H1 (cell line): ENCODE data around the gene RRP12. TPM values are rescaled to one million over a fixed set of nuclear protein-coding genes. Genes with fewer than 3 reads are reported as not detected.
A peak's percentile ranks its signal among the peaks of the same experiment; 100 is the strongest.
"Not testable (repeated sequence)": the region's sequence is repeated elsewhere in the genome, so short reads cannot be mapped to it uniquely, and the experiment has no call there.

ENCODE experiments used
- CTCF ChIA-PET: fragments of 300-600 bp; sonication (Branson Sonifier 250); formaldehyde crosslinking; loops from one replicate; lab custom pipeline; 2021; ENCODE audit not compliant: partially characterized antibody; lab: Charles Lee
- POLR2A ChIA-PET: fragments of 300-600 bp; sonication (Branson Sonifier 250); formaldehyde crosslinking; loops from one replicate; lab custom pipeline; 2021; ENCODE audit warnings: inconsistent platforms; ENCODE audit not compliant: partially characterized antibody; lab: Charles Lee
- DNase-seq, 2 experiments: peaks; one replicate each; pipeline versions ENCODE4 v3.0.0 to v3.0.0-alpha.2; 2010 to 2022; ENCODE audit warnings: low spot score in 2 of 2, low read depth in 1 of 2, mixed read lengths in 1 of 2
- FAIRE-seq: peaks from 2 replicates; lab custom pipeline; 2011; peaks lifted over from hg19 to GRCh38; lab: Jason Lieb, UNC
- H2AFZ ChIP-seq: 2 replicates; pipeline ENCODE4 v1.8.1; 2012; ENCODE audit warnings: low read length, inconsistent platforms
- H2AK5ac ChIP-seq: 2 replicates; pipeline ENCODE4 v1.6.1; 2013; ENCODE audit warnings: low read depth, low read length
- H2BK120ac ChIP-seq: replicated peaks from 2 replicates; pipeline ENCODE3; 2013; ENCODE audit warnings: low read depth, low read length, inconsistent platforms
- H2BK12ac ChIP-seq: 2 replicates; pipeline ENCODE4 v1.6.1; 2013; ENCODE audit warnings: low read depth, low read length
- H2BK15ac ChIP-seq: 2 replicates; pipeline ENCODE4 v1.6.1; 2013; ENCODE audit warnings: low read length
- H2BK20ac ChIP-seq: 2 replicates; pipeline ENCODE4 v1.6.1; 2013; ENCODE audit warnings: low read length
- H2BK5ac ChIP-seq: 2 replicates; pipeline ENCODE4 v1.6.1; 2013; ENCODE audit warnings: low read depth, low read length
- H3K14ac ChIP-seq: 2 replicates; pipeline ENCODE4 v1.6.1; 2013; ENCODE audit warnings: inconsistent platforms; ENCODE audit not compliant: insufficient read length
- H3K18ac ChIP-seq: 2 replicates; pipeline ENCODE4 v1.6.1; 2013; ENCODE audit warnings: low read length; ENCODE audit errors: extremely low read depth
- H3K23ac ChIP-seq: 2 replicates; pipeline ENCODE4 v1.6.1; 2013; ENCODE audit warnings: inconsistent platforms; ENCODE audit not compliant: insufficient read length
- H3K23me2 ChIP-seq: 2 replicates; pipeline ENCODE4 v1.6.1; 2013; ENCODE audit warnings: low read depth, low read length
- H3K27ac ChIP-seq: 2 replicates; pipeline ENCODE4 v1.6.1; 2011; ENCODE audit warnings: low read depth, low read length, inconsistent platforms
- H3K27me3 ChIP-seq, 4 experiments: replicated peaks in 1 of 4; 1 replicate in 1 of 4; 2 replicates in 3 of 4; pipeline versions ENCODE4 v1.6.1 to v1.8.1; 2011 to 2013; ENCODE audit warnings: low read length in 3 of 4, mild to moderate bottlenecking in 3 of 4, inconsistent platforms in 2 of 4, mixed read lengths in 2 of 4, moderate library complexity in 1 of 4; ENCODE audit not compliant: control insufficient read depth in 3 of 4, insufficient read depth in 3 of 4; ENCODE audit errors: extremely low read depth in 1 of 4
- H3K36me3 ChIP-seq, 4 experiments: 2 replicates each; pipeline versions ENCODE4 v1.6.1 to v1.8.1; 2011 to 2013; ENCODE audit warnings: mild to moderate bottlenecking in 4 of 4, low read length in 3 of 4, moderate library complexity in 2 of 4, control low read depth in 1 of 4, inconsistent platforms in 1 of 4; ENCODE audit not compliant: insufficient read depth in 4 of 4, control insufficient read depth in 2 of 4
- H3K4ac ChIP-seq: replicated peaks from 2 replicates; pipeline ENCODE3; 2013; ENCODE audit warnings: low read length, low read depth, mixed read lengths, inconsistent platforms; ENCODE audit not compliant: insufficient read length
- H3K4me1 ChIP-seq, 4 experiments: replicated peaks in 1 of 4; 1 replicate in 1 of 4; 2 replicates in 3 of 4; pipeline versions ENCODE4 v1.6.1 to v1.8.1; 2011 to 2013; ENCODE audit warnings: low read length in 3 of 4, inconsistent platforms in 2 of 4, mixed read lengths in 1 of 4; ENCODE audit not compliant: insufficient read depth in 4 of 4, control insufficient read depth in 3 of 4
- H3K4me2 ChIP-seq, 2 experiments: 2 replicates each; pipeline versions ENCODE4 v1.6.1 to v1.8.1; 2011 to 2013; ENCODE audit warnings: low read depth in 2 of 2, low read length in 2 of 2, control low read depth in 1 of 2, inconsistent platforms in 1 of 2, mild to moderate bottlenecking in 1 of 2; ENCODE audit not compliant: insufficient read depth in 1 of 2
- H3K4me3 ChIP-seq, 4 experiments: fragments of 200-600, 300-600 bp in 1 of 4; sonication (generic), shearing (Covaris generic), sonication (Bioruptor Twin) in 1 of 4; 2 replicates each; pipeline versions ENCODE4 v1.5.1 to v1.8.1; 2011 to 2016; ENCODE audit warnings: low read length in 4 of 4, low read depth in 3 of 4, control low read depth in 2 of 4, inconsistent platforms in 2 of 4, mild to moderate bottlenecking in 2 of 4, mixed read lengths in 1 of 4, moderate library complexity in 1 of 4; ENCODE audit not compliant: insufficient read depth in 2 of 4; ENCODE audit errors: extremely low read depth in 1 of 4
- H3K56ac ChIP-seq: replicated peaks from 2 replicates; pipeline ENCODE3; 2013; ENCODE audit warnings: low read depth, mild to moderate bottlenecking, mixed read lengths, low read length, inconsistent platforms; ENCODE audit not compliant: insufficient read length
- H3K79me1 ChIP-seq: 2 replicates; pipeline ENCODE4 v1.6.1; 2013; ENCODE audit warnings: low read depth, low read length, control low read depth
- H3K79me2 ChIP-seq, 2 experiments: 2 replicates each; pipeline versions ENCODE4 v1.6.1 to v1.8.1; 2012 to 2013; ENCODE audit warnings: low read length in 2 of 2, mild to moderate bottlenecking in 2 of 2, inconsistent platforms in 1 of 2; ENCODE audit not compliant: insufficient read depth in 2 of 2, control insufficient read depth in 1 of 2
- H3K9ac ChIP-seq, 4 experiments: replicated peaks in 1 of 4; 1 replicate in 1 of 4; 2 replicates in 3 of 4; pipeline versions ENCODE4 v1.6.1 to v1.8.1; 2011 to 2013; ENCODE audit warnings: low read depth in 3 of 4, low read length in 3 of 4, control low read depth in 2 of 4, mild to moderate bottlenecking in 2 of 4, moderate library complexity in 2 of 4, inconsistent platforms in 1 of 4; ENCODE audit errors: extremely low read depth in 1 of 4
- H3K9me3 ChIP-seq, 2 experiments: 2 replicates each; pipeline versions ENCODE4 v1.6.1 to v1.8.1; 2012 to 2013; ENCODE audit warnings: mild to moderate bottlenecking in 2 of 2, moderate library complexity in 2 of 2, control low read depth in 1 of 2, inconsistent platforms in 1 of 2, low read depth in 1 of 2, low read length in 1 of 2, mixed read lengths in 1 of 2; ENCODE audit not compliant: insufficient read depth in 2 of 2
- H4K20me1 ChIP-seq, 2 experiments: replicated peaks in 1 of 2; 2 replicates each; pipeline versions ENCODE3 to v1.8.1; 2011 to 2013; ENCODE audit warnings: inconsistent platforms in 2 of 2, low read length in 2 of 2, mild to moderate bottlenecking in 1 of 2; ENCODE audit not compliant: insufficient read depth in 2 of 2, control insufficient read depth in 1 of 2
- H4K5ac ChIP-seq: 2 replicates; pipeline ENCODE4 v1.6.1; 2013; ENCODE audit warnings: low read length, low read depth, mixed read lengths, inconsistent platforms; ENCODE audit not compliant: insufficient read length
- H4K8ac ChIP-seq: 2 replicates; pipeline ENCODE4 v1.8.0; 2013; ENCODE audit warnings: mild to moderate bottlenecking, moderate library complexity, low read length, inconsistent platforms; ENCODE audit not compliant: insufficient read depth; ENCODE audit errors: extremely low read depth
- H4K91ac ChIP-seq: replicated peaks from 2 replicates; pipeline ENCODE3; 2013; ENCODE audit warnings: low read length, mixed read lengths, inconsistent platforms; ENCODE audit not compliant: insufficient read length
- CEBPB ChIP-seq: IDR thresholded peaks from 2 replicates; pipeline ENCODE4 v1.6.1; 2012; ENCODE audit warnings: low read depth, low read length
- GTF2F1 ChIP-seq: IDR thresholded peaks from 2 replicates; pipeline ENCODE4 v1.6.1; 2012; ENCODE audit warnings: low read depth, low read length, improper control_type of control experiment, borderline replicate concordance
- TEAD4 ChIP-seq: IDR thresholded peaks from 2 replicates; pipeline ENCODE4 v1.6.1; 2012; ENCODE audit warnings: low read depth, low read length, inconsistent platforms, mixed read lengths
- WGBS, 2 experiments: shearing (Covaris generic) in 1 of 2; methylation state at CpG; one replicate each; pipeline versions ENCODE4 v1.1.6 to v1.1.7; 2013 to 2015; ENCODE audit warnings: low lambda C conversion rate in 2 of 2, mixed read lengths in 2 of 2, inconsistent platforms in 1 of 2, low coverage in 1 of 2, missing lambda C conversion rate in 1 of 2; ENCODE audit not compliant: insufficient replicate concordance in 2 of 2, insufficient coverage in 1 of 2, insufficient read length in 1 of 2; ENCODE audit errors: extremely low coverage in 1 of 2, missing lambda C conversion rate in 1 of 2; 5-methylcytosine and 5-hydroxymethylcytosine counted together
- polyA plus RNA-seq, 7 experiments: library from polyadenylated mRNA; depleted of rRNA in 3 of 7; stranded (reverse) in 5 of 7; unstranded in 2 of 7; fragments of >200 nt in 5 of 7; fragments of 200-250 nt in 2 of 7; gene quantifications; 1 replicate in 5 of 7; 2 replicates in 1 of 7; 4 replicates in 1 of 7; pipeline versions ENCODE4 v1.2.1 to v1.2.3, GENCODE V29; 2011 to 2013; ENCODE audit warnings: missing spikeins in 2 of 7, mixed read lengths in 2 of 7
- total RNA-seq: library from RNA; stranded (reverse); fragmentation: NEBNext Ultra II Directional; extraction: Animal tissue kit (Norgen Biotek cat#: 25700); gene quantifications from 2 replicates; pipeline ENCODE4 v1.2.1, GENCODE V29; 2021

Gene RRP12
- total and polyA plus RNA-seq, 2 of the 8 experiments (the other 6 are each of a cell fraction or from before 2014, with no cell fraction given) = 21.0 to 65.8 TPM

GRCh38 chr10:97347317-97347716 is 53.8 kb downstream of the RRP12 start (continued):
- TF ChIP-seq CEBPB (no peak), TEAD4 (no peak), GTF2F1 (no peak)

DNA sequence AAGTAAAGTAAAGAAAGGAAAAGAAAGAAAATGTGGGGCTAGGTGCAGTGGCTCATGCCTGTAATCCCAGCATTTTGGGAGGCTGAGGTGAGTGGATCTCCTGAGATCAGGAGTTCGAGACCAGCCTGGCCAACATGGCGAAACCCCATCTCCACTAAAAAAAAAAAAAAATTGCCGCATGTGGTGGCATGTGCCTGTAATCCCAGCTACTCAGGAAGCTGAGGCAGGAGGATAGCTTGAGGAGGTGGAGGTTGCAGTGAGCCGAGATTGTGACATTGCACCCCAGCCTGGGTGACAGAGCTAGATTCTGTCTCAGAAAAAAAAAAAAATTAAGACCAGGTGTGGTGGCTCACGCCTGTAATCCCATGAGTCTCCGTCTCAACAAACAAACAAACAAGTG is 57.5 kb downstream of the RRP12 start:
- not testable (repeated sequence) for H4K20me1 ChIP-seq, H3K9ac ChIP-seq, H3K79me1 ChIP-seq, H3K27ac ChIP-seq, H3K56ac ChIP-seq, H2BK20ac ChIP-seq, H2BK15ac ChIP-seq, H3K14ac ChIP-seq, H4K5ac ChIP-seq, H3K4ac ChIP-seq, H3K23ac ChIP-seq, H3K27me3 ChIP-seq, H4K91ac ChIP-seq, H3K4me1 ChIP-seq, H3K4me3 ChIP-seq, H2BK5ac ChIP-seq, H3K23me2 ChIP-seq, H2AK5ac ChIP-seq, H2BK120ac ChIP-seq, H2AFZ ChIP-seq, H3K9me3 ChIP-seq, H3K4me2 ChIP-seq, FAIRE-seq, H4K8ac ChIP-seq, DNase-seq, H3K18ac ChIP-seq, H3K79me2 ChIP-seq, H3K36me3 ChIP-seq
- POLR2A ChIA-PET = interaction anchor here (0.8 to 4.3 kb wide), 4 partner anchors 10 to 24 kb away, joined by 3 to 19 read pairs (median 4); partner anchors contain the start of gene FRAT2
- 97% methylated on average over 4 of the region's 6 CpGs; no CpG with 5 or more reads in 1 of the 2 experiments for WGBS, 2 experiments
- 0 out of 2 replicates have a peak overlapping the region, but pooled peaks have one; percentile 50 for H2BK12ac ChIP-seq
- CTCF ChIA-PET = interaction anchor here (0.7 to 1.6 kb wide), 7 partner anchors 9 to 1768 kb away, joined by 3 to 7 read pairs (median 4); no protein-coding TSS in a partner anchor
